ENCODE measurements around the gene FKBP2. TPM values are rescaled to one million over a fixed set of nuclear protein-coding genes. Genes with fewer than 3 reads are reported as not detected.

The FKBP2 gene
- total RNA-seq, 4 donors from 2014 or later = 47.7 to 70.3 (median 56.4) TPM

DNA sequence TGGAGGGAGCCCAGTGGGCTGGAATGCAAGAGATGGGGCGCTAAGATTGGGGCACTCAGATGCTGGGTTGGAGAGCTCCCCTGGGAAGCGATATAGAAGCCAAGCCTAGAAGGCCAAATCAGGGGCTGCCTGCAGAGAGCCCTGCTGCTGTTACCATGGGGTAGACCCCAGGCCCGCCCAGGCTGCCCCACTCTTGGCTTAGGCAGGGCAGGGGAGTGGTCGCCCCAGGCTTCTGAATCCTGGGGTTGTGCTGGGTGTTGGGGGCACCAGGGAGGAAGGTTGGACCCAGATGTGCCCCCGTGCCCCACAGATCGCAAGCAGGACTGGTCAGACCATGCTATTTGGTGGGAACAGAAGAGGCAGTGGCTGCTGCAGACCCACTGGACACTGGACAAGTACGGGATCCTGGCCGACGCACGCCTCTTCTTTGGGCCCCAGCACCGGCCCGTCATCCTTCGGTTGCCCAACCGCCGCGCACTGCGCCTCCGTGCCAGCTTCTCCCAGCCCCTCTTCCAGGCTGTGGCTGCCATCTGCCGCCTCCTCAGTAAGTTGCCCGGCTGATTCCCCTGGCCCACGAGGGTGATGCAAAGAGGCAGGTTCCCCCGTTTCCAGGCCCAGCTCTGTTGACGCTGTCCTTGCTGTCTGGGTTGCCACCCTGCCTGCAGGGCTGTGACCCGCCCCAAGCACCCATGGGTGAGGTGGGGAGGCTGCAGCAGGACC lies 30.4 kb upstream of the FKBP2 start:
- TF ChIP-seq POLR2A (IDR thresholded peaks at IDR 0.05) = no peak
- TF ChIP-seq, protein P1, sequence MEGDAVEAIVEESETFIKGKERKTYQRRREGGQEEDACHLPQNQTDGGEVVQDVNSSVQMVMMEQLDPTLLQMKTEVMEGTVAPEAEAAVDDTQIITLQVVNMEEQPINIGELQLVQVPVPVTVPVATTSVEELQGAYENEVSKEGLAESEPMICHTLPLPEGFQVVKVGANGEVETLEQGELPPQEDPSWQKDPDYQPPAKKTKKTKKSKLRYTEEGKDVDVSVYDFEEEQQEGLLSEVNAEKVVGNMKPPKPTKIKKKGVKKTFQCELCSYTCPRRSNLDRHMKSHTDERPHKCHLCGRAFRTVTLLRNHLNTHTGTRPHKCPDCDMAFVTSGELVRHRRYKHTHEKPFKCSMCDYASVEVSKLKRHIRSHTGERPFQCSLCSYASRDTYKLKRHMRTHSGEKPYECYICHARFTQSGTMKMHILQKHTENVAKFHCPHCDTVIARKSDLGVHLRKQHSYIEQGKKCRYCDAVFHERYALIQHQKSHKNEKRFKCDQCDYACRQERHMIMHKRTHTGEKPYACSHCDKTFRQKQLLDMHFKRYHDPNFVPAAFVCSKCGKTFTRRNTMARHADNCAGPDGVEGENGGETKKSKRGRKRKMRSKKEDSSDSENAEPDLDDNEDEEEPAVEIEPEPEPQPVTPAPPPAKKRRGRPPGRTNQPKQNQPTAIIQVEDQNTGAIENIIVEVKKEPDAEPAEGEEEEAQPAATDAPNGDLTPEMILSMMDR (IDR thresholded peaks at IDR 0.05) = no peak
- no peak overlapping the region for H3K4me3 ChIP-seq (ENCODE audit: low read depth, poor library complexity, severe bottlenecking)
- WGBS, 2 donors = 89 to 92% methylated on average over 21 to 24 of the region's 24 CpGs
- intact Hi-C loops (cut with DNase I; ENCODE audit: low total_unique reads) = no loop called here
- no peak for DNase-seq (ENCODE audit: low spot score in 2 of 2)

DNA sequence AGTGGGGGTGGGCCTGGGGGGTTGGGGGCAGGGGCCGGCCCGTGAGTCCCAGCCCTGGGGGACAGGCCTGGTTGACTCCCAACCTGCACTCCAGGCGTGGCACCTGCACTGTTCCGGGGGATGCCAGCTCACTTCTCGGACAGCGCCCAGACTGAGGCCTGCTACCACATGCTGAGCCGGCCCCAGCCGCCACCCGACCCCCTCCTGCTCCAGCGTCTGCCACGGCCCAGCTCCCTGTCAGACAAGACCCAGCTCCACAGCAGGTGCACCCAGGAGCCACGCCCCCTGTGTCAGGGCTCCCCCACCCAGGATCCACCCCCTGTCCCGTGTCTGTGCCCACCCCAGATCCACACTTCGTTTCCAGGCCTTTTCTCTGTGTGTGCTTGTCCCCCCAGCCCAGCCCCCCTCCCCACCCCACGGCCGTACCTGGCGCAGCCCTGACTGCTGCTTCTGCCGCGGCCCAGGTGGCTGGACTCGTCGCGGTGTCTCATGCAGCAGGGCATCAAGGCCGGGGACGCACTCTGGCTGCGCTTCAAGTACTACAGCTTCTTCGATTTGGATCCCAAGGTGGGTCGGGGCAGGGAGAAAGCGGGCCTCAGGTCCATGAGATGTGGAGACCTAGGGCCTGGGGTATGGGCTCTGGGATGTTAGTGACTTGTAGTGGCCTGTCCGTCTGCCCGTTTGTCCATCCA lies 29.6 kb upstream of the FKBP2 start:
- H3K4me3 ChIP-seq (ENCODE audit: low read depth, poor library complexity, severe bottlenecking) = no peak overlapping the region
- intact Hi-C loops (cut with DNase I; ENCODE audit: low total_unique reads) = no loop called here
- TF ChIP-seq, protein P1 (IDR thresholded peaks at IDR 0.05) = no peak
- TF ChIP-seq POLR2A (IDR thresholded peaks at IDR 0.05) = no peak
- WGBS, 2 donors = 79 to 85% methylated on average over 24 to 30 of the region's 30 CpGs
- no peak for DNase-seq (ENCODE audit: low spot score in 2 of 2)

- 81 to 85% methylated on average over 6 of the region's 6 CpGs for WGBS, 2 donors
- intact Hi-C loops (cut with DNase I; ENCODE audit: low total_unique reads) = no loop called here
- H3K4me3 ChIP-seq (ENCODE audit: low read depth, poor library complexity, severe bottlenecking) = no peak overlapping the region
- TF ChIP-seq, protein P1 (IDR thresholded peaks at IDR 0.05) = no peak
- TF ChIP-seq POLR2A (IDR thresholded peaks at IDR 0.05) = no peak
- DNase-seq (ENCODE audit: low spot score in 2 of 2) = no peak
Measured at GRCh38 chr11:64216879-64217278, 24.0 kb upstream of the FKBP2 start.

- TF ChIP-seq, protein P1 (IDR thresholded peaks at IDR 0.05) = no peak
- no peak for TF ChIP-seq POLR2A (IDR thresholded peaks at IDR 0.05)
- intact Hi-C loops (cut with DNase I; ENCODE audit: low total_unique reads) = no loop called here
- WGBS, 2 donors = 66 to 77% methylated on average over 11 of the region's 11 CpGs
- no peak overlapping the region for H3K4me3 ChIP-seq (ENCODE audit: low read depth, poor library complexity, severe bottlenecking)
- no peak for DNase-seq (ENCODE audit: low spot score in 2 of 2)
Measured at GRCh38 chr11:64218628-64219353, 22.1 kb upstream of the FKBP2 start.

DNA sequence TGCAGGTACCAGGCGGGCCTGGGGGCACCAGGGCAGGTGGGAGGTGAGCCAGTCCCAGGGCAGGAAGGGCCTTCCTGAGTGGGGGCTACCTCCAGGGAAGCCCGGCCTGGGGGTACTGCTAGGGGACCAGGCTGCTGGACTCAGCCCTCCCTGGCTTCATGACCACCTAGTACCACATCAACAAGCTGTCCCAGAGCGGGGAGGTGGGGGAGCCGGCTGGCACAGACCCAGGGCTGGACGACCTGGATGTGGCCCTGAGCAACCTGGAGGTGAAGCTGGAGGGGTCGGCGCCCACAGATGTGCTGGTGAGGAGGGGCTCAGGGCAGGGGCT lies 21.6 kb upstream of the FKBP2 start:
- no peak overlapping the region for H3K4me3 ChIP-seq (ENCODE audit: low read depth, poor library complexity, severe bottlenecking)
- 84 to 89% methylated on average over 6 to 7 of the region's 7 CpGs for WGBS, 2 donors
- TF ChIP-seq, protein P1 (IDR thresholded peaks at IDR 0.05) = no peak
- TF ChIP-seq POLR2A (IDR thresholded peaks at IDR 0.05) = no peak
- intact Hi-C loops (cut with DNase I; ENCODE audit: low total_unique reads) = no loop called here
- DNase-seq (ENCODE audit: low spot score in 2 of 2) = no peak
